GM19467 (cell line): Measurements from ENCODE around the gene GPT2.
"Not testable (repeated sequence)": the region's sequence is repeated elsewhere in the genome, so short reads cannot be mapped to it uniquely, and the experiment has no call there.

Experiments used
- ATAC-seq: cut with Tn5 transposase; IDR thresholded peaks from one replicate; pipeline ENCODE4 v1.9.1; 2021; ENCODE audit warnings: mild to moderate bottlenecking, moderate library complexity; ENCODE audit not compliant: unreplicated experiment

The GPT2 gene

GRCh38 chr16:46862555-46863447 lies 21.4 kb upstream of the GPT2 start:
- ATAC-seq = no peak

GRCh38 chr16:46866286-46866685 lies 17.9 kb upstream of the GPT2 start:
- ATAC-seq = no peak

GRCh38 chr16:46867486-46867885 lies 16.7 kb upstream of the GPT2 start:
- ATAC-seq = not testable (repeated sequence)

GRCh38 chr16:46868891-46869290 lies 15.3 kb upstream of the GPT2 start:
- not testable (repeated sequence) for ATAC-seq

GRCh38 chr16:46871597-46871996 lies 12.6 kb upstream of the GPT2 start:
- ATAC-seq = no peak

- no peak for ATAC-seq
Measured at GRCh38 chr16:46873201-46873600, 11.0 kb upstream of the GPT2 start.

GRCh38 chr16:46875243-46875642 lies 8.9 kb upstream of the GPT2 start:
- ATAC-seq = no peak

- ATAC-seq = no peak
Measured at GRCh38 chr16:46882304-46882939, 1.7 kb upstream of the GPT2 start.

GRCh38 chr16:46882940-46883307 lies 1.2 kb upstream of the GPT2 start:
- ATAC-seq = no peak

GRCh38 chr16:46883353-46883689 lies 841 bp upstream of the GPT2 start:
- ATAC-seq = no peak

- peak; percentile 24 for ATAC-seq
Measured at GRCh38 chr16:46884513-46885293, 541 bp downstream of the GPT2 start.

GRCh38 chr16:46885960-46886763 lies 2.0 kb downstream of the GPT2 start:
- ATAC-seq = no peak

GRCh38 chr16:46886764-46887523 lies 2.8 kb downstream of the GPT2 start:
- no peak for ATAC-seq

GRCh38 chr16:46887524-46887854 lies 3.3 kb downstream of the GPT2 start:
- ATAC-seq = no peak

- no peak for ATAC-seq
Measured at GRCh38 chr16:46889245-46889941, 5.2 kb downstream of the GPT2 start.

GRCh38 chr16:46889942-46890300 lies 5.8 kb downstream of the GPT2 start:
- peak; percentile 77 for ATAC-seq

GRCh38 chr16:46891910-46892309 lies 7.7 kb downstream of the GPT2 start:
- ATAC-seq = no peak

GRCh38 chr16:46894036-46894672 lies 10.0 kb downstream of the GPT2 start:
- ATAC-seq = no peak
